ENCODE measurements around the gene DTWD2. TPM values are rescaled to one million over a fixed set of nuclear protein-coding genes. Genes with fewer than 3 reads are reported as not detected.

DTWD2 gene
- total and polyA plus RNA-seq, 12 donors, result 1.7 to 15.7 (median 12.8) TPM

GRCh38 chr5:119019949-119020348 lies 31.6 kb upstream of the DTWD2 start:
- Histone ChIP-seq H3K27me3 (no peaks in the 10 kb centered on the region), H3K27ac (peak overlapping the region in 1 of 10 donors; percentile 36), H3K36me3 (no peaks in the 10 kb centered on the region), H3K4me3 (no peak overlapping the region), H3K9me3 (peaks cover 0 to 5% (median 0%) of the 10 kb centered on the region in 11 donors), H3K4me1 (peaks cover 0 to 30% (median 0%) of the 10 kb centered on the region in 9 donors)
- WGBS, 2 donors, result 63 to 74% methylated on average over 7 of the region's 7 CpGs
- intact Hi-C loops (cut with DNase I), result no loop called here
- no peak for TF ChIP-seq CTCF (IDR thresholded peaks at IDR 0.05)
- ATAC-seq (peak in 3 of 8 donors; percentile 59 to 67 (median 67)), DNase-seq (no peak)

GRCh38 chr5:119019501-119019900 lies 31.2 kb upstream of the DTWD2 start:
- DNase-seq, result no peak
- intact Hi-C loops (cut with DNase I), result no loop called here
- no peak for ATAC-seq
- Histone ChIP-seq H3K36me3 (no peaks in the 10 kb centered on the region), H3K27ac (peak overlapping the region in 1 of 10 donors; percentile 36), H3K4me3 (no peak overlapping the region), H3K4me1 (peaks cover 0 to 30% (median 0%) of the 10 kb centered on the region in 9 donors), H3K27me3 (no peaks in the 10 kb centered on the region), H3K9me3 (peaks cover 0 to under 1% (median 0%) of the 10 kb centered on the region in 11 donors)
- 76 to 78% methylated on average over 1 of the region's 1 CpG for WGBS, 2 donors
- no peak for TF ChIP-seq CTCF (IDR thresholded peaks at IDR 0.05)

- Histone ChIP-seq H3K27me3 (no peaks in the 10 kb centered on the region), H3K4me1 (peaks cover 0 to 30% (median 0%) of the 10 kb centered on the region in 9 donors), H3K27ac (no peak overlapping the region), H3K4me3 (no peak overlapping the region), H3K36me3 (no peaks in the 10 kb centered on the region), H3K9me3 (no peaks in the 10 kb centered on the region)
- DNase-seq (no peak), ATAC-seq (no peak)
- no peak for TF ChIP-seq CTCF (IDR thresholded peaks at IDR 0.05)
- intact Hi-C loops (cut with DNase I), result no loop called here
- WGBS, 2 donors, result 80 to 81% methylated on average over 2 of the region's 2 CpGs
Observed at GRCh38 chr5:119017994-119018393, 29.6 kb upstream of the DTWD2 start.

GRCh38 chr5:119016125-119016774 lies 27.9 kb upstream of the DTWD2 start:
- Histone ChIP-seq H3K9me3 (no peaks in the 10 kb centered on the region), H3K36me3 (no peaks in the 10 kb centered on the region), H3K4me3 (no peak overlapping the region), H3K4me1 (peaks cover 0 to 20% (median 0%) of the 10 kb centered on the region in 9 donors), H3K27me3 (no peaks in the 10 kb centered on the region), H3K27ac (no peak overlapping the region)
- 91 to 95% methylated on average over 7 of the region's 7 CpGs for WGBS, 2 donors
- DNase-seq (no peak), ATAC-seq (no peak)
- TF ChIP-seq CTCF (IDR thresholded peaks at IDR 0.05), result no peak
- intact Hi-C loops (cut with DNase I), result no loop called here
